Ramos (cell line): ENCODE results near the gene CMAS.
"Not testable (repeated sequence)": the region's sequence is repeated elsewhere in the genome, so short reads cannot be mapped to it uniquely, and the experiment has no call there.

Experiments
- in situ Hi-C: fragments of 300-500 bp; cut with MboI; formaldehyde crosslinking; loops from one replicate; pipeline ENCODE4 v1.14.3; 2022; ENCODE audit warnings: low sequenced_read_pairs; ENCODE audit not compliant: unreplicated experiment

Gene CMAS

DNA sequence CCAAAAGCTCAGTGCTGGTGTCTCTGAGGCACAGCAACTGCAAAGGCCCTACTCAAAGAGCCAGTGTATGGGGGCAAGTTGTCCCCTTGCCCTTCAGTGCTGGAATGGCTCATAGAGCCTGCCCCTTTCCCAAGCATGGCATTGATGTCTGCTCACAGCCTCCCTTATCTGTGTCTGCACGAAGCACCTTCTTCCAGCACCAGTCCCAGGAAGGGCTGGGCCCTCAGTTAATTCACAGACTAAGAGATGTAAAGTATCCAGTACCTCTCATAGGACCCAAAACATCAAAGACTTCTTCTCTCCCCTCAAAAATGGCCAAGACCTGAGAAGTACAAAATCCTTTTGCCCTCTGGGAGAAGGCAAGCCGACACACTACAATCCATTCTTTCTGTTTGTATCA is 1.6 kb upstream of the CMAS start:
- in situ Hi-C loops: no loop called here

DNA sequence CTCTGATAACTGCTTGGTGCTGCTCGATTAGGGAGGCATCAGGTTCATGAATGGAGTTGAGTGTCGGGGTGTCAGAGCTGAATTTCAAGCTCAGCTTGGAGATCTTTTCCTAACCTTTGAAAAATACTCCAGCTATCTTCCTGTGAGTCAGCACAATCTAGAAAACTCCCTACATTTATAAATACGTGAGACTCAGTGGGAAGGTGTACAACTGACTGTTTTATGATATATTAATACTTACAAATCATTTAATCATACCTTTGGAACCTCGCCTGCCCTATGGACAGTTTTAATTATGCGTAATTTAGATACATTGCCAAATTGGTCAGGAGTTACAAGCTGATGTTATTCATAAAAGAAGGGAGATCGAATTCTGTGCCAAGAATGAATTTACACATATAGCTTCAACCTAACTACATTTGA is 961 bp downstream of the CMAS start:
- in situ Hi-C loops: no loop called here

DNA sequence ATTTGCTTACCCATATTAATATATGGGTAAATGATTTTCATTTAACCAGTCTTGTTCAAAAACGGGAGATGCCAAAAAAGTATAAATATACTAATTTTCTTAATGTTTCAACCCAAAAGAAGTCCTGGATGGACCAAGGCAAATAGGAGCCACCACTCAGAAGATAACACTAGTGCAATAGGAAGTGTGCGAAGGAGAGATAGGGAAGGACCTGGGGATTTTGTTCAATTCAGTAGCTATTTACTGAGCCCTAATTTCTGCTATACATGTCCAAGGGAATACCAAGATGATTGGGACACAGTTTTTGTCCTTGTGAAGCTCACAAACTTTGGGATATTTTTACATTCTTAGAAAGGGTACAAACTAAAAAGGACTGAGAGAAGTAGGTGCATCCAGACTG is 1.5 kb downstream of the CMAS start:
- in situ Hi-C loops: no loop called here

DNA sequence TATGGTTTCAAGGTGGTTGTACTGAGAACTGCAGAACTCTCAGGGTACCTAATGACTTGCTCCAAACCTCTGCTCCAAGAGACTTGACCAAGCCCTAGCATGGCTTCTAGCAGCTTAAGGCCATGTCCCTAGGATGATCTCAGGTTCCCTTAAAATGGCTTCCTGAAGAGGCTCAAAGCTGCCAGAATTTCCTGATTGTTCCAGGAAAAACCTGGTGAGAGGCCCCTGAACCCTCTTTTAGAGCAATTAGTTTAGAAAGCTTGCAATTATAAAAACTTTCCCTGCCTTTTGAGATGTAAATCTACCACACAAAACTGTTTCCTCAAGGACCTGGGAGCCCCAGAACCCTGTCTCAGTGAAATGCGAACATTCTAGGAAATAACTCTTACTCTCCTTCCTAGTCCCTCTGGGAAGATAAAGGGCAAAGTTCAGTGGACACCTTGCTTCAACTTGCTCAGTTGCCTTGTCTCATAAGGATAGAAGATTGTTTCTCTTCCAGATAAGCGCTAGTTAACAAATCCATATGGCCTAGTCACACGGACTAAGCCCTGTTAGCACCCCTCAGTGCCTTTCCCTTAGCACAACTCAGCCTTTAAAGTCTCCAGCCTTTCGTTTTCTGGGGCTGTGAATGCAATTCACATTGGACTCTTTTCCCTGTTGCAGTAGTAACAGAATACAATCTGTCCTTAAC is 2.5 kb downstream of the CMAS start:
- in situ Hi-C loops: no loop called here

DNA sequence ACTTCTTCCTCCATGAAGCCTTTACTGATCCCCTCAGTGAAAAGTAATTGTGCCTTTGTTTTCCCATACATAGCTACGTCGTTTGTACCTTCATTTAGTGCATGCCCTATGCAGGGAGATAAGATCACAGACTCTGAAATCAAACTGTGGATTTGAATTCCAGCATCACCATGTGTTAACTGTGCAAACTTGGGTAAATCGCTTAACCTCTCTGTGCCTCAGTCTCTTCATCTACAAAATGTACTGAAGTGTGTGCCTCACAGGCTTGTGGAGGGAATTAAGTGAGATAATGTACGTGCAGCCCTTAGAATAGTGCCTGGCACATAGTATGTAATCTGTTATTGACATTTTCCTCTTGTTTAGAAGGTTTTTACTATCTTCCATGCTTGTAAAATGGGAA is 4.1 kb downstream of the CMAS start:
- in situ Hi-C loops: no loop called here

DNA sequence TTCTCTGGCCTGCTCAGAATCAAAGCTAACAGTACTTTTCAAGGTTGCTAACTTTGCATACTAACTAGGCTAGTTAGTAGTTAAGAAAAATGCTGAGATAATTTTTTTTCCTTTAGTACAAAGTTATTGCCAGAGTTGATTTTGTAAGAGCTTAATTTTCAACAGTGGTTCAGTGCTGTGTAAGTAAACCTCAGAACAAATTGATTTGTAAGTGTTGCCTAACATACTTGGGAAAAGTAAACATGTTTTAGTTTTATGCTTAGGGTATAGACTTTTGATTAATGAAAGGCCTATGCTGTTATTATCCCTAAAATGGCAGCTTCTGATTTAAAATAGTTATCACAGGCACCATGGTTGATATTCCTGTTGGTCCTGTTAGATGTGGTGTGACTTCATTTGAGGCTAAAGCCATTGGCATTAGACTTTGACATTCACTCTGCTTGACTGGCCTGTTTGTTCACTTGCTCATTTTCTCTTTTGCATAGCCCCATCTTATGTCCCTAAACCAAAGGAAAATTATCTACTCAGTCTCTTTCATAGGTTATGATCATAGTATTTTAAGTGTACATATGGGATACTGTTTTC is 5.2 kb downstream of the CMAS start:
- in situ Hi-C loops: no loop called here

DNA sequence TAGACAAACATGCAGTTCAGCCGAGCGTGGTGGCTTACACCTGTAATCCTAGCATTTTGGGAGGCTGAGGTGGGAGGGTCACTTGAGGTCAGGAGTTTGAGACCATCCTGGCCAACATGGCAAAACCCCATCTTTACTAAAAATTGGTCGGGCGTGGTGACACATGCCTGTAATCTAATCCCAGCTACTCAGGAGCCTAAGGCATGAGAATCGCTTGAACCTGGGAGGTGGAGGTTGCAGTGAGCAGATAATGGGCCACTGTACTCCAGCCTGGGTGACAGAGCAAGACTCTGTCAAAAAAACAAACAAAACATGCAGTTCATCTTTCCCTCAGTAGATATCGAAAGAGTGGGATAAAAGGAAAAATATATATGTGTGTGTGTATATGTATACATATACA is 7.0 kb downstream of the CMAS start:
- in situ Hi-C loops: not testable (repeated sequence)

DNA sequence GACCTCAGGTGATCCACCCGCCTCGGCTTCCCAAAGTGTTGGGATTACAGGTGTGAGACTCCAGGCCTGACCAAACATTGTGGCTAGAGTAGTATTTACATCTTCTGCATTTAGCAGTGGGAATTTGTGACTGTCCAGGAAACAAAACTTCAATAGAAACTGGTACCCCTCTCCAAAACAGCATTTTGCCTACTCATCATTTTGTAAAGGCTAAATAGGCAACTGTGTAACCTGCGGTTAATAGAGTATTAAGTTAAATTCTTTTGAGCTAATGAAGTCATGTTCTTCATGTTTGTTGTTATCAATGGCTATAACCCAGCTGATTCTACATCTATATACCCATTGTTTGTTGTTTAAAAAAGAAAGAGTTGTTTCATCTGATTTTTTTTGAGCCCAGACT is 8.1 kb downstream of the CMAS start:
- in situ Hi-C loops: no loop called here

DNA sequence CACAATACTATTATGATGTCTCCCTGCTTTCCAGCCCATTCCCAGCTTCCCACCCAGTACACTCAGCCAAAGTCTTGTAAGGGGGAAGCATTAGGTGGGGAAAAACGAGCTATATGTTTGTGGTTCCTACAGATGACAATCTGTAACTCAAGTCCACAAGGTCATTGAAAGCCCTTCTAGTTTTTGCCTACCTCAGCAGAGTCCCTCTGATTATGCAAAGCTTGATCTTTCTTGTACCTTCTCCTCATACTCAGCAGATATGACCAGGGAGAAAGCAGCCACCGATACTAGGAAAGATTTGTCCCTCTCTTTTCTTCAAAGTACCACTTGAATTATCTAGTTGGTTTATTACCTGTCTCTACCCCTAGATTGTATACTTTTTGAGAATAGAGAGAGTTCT is 10.6 kb downstream of the CMAS start:
- in situ Hi-C loops: no loop called here

DNA sequence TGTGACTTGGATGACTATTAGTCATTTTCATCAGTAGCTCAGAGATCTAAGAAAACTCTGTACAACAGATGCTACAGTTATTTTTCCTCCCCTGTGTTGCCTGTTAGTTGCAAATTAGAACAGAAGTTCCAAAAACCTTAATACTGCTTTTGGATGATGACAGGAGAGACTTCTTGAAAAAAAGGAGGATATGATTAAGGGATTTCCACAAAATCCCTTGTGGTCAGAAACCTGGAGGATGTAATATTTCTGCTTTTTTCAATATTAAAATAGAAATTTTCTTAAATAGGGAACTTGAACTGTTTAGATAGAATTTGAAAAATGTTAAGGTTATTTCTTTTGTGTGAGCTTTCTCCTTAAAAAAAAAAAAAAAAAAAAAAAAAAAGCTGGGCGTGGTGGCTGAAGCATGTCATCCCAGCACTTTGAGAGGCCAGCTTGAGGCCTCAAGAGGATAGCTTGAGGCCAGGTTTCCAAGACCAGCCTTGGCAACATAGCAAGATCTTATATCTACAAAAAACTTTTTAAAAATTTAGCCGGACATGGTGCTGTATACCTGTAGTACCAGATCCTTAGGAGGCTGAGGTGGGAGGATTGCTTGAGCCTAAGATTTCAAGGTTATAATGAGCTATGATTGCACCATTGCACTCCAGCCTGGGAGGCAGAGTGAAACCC is 14.1 kb downstream of the CMAS start:
- in situ Hi-C loops: no loop called here

DNA sequence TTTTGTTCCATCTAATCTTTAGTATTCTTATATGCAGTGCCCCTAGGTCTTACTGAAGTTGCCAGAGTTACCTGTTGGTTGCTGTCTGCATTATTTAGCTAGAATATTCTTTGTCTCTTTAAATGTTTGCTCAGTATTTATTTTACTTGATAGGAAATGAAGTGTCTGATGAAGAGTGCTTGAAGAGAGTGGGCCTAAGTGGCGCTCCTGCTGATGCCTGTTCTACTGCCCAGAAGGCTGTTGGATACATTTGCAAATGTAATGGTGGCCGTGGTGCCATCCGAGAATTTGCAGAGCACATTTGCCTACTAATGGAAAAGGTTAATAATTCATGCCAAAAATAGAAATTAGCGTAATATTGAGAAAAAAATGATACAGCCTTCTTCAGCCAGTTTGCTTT is 18.9 kb downstream of the CMAS start:
- in situ Hi-C loops: no loop called here

DNA sequence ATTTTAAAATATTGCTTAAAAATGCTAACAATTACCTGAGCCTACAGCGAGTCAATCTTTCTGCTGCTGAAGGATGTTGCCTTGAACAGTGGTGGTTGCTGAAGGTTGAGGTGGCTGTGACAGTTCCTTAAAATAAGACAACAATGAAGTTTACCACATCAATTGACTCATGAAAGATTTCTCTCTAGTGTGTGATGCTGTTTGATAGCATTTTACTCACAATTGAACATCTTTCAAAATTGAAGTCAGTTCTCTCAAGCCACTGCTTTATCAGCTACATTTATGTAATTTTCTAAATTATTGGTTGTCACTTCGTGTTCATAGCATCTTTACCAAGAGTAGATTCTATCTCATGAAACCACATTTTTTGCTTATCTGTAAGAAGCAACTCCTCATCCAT is 20.3 kb downstream of the CMAS start:
- in situ Hi-C loops: no loop called here

DNA sequence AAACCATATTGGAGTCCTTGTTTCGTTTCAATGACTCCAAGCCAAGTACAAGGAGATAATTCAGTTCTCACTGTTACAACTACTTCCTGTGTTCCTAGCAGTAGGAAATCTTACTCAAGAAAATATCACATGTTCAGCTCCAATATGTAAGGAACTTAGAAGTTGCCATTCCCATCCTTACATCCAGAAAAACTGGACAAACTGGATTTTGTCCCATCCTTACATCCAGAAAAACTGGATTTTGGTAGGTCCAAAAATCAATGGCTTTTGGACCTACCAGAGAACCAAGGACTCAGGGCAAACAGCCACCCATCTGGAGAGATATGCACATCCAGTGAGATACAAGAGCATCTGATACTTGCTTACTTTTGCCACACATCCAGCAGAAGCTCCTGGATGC is 23.8 kb downstream of the CMAS start:
- in situ Hi-C loops: no loop called here

DNA sequence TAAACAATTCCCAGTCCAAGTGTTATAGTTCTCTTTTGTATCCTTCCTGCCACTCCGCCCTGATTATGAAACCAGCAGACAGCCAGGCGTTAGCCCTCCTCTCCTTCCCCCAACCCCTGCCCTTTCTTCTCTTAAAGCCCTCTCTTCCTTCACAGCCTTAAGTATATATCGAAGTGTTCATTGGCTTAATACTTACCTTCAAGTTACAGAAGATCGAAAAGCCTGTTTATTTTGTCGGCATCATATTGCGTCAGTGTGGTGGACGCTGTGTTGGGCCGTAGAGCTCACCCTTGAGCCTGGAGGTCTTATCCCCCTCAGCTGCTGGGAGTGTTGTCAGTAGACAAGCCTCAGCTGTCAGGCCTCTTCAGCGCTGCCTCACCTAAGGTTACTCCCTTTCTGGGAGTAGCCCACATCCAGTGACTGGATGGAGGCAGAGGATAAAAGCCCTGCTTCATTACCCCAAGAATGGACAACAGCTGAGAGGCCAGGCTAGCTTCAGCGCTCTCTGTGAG is 36.2 kb downstream of the CMAS start:
- in situ Hi-C loops: no loop called here

DNA sequence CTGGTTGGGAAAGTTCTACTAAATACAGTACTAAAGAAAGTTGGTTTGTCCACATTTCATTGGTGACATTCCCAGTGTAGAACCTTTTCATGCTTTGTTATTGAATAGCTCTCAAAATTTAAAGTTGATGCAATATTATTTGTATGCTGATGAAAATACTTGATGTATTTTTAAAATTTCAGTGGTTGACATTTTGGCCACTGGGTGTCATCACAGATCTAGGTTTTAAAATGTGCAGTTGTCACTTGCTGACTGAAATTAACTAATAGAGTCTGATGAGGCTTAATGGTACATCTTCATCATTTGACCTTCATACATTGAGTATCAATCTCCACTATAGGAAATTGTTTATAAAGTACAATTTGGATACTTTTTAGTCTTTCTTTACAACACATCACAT is 37.1 kb downstream of the CMAS start:
- in situ Hi-C loops: no loop called here

DNA sequence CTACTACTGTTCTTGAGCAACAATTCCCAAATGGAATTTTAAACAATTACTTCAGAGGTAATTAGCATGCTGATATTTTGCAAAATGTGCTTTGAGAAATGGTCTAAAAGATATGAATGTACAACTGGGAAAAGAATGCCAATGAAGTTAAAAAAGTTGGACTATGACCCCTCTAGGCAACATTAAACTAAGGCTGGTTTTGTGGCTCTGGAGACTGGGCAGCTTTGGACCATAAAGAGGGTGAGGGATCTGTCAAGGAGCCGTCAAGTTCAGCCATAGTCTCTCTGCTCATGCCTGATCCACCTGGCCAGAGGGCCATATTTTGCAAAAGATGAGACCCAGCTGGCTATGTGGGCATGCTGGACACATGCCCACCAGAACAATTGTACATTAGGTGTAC is 38.8 kb downstream of the CMAS start:
- in situ Hi-C loops: no loop called here

DNA sequence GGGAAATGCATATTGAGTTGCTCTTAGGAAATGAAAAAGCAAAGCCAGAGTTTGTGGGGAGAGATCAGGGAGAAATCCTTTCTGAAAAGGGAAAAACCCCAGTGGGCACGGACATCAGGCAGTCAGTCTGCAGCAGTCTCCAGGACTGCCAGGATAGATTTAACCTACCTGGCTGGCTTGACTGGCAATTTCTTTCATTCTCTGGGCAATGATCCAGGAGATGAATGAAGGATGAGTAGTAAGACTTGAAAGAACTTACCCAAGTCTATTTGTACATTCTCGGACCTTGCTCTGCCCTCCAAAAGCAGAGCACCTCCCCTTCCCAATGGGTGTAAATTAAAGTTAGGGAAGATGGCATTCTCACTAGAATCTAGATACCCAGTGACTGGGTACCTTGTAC is 42.9 kb downstream of the CMAS start:
- in situ Hi-C loops: no loop called here

DNA sequence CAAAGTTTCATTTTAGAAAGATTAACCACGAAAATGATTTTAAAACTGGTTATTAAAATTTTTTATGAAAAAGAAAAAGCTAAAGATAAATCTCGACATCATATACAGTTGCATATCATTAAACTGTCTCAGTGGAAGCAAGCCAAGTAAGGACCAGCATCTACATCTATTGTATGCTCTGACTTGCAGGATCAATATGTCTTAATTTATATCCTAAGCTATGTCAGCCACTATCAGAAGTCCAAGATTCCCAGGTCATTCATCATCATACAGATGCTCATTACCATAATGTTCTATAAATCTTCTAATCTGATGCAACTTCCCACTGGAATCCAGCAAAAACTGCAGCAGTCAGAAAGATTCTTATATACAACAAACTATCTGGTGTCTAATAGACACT is 43.5 kb downstream of the CMAS start:
- in situ Hi-C loops: no loop called here

DNA sequence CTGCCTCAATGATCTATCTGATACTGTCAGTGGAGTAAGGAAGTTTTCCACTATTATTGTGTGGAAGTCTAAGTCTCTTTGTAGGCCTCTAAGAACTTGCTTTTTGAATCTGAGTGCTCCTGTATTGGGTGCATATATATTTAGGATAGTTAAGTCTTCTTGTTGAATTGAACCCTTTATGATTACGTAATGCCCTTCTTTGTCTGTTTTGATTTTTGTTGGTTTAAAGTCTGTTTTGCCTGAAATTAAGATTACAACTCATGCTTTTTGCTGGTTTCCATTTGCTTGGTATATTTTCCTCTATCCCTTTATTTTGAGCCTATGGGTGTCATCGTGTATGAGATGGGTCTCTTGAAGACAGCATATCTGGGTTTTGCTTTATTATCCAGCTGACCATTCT is 53.0 kb downstream of the CMAS start:
- in situ Hi-C loops: loop anchor here (10.0 kb wide), 1 partner anchor 336 kb away; no protein-coding TSS in a partner anchor

DNA sequence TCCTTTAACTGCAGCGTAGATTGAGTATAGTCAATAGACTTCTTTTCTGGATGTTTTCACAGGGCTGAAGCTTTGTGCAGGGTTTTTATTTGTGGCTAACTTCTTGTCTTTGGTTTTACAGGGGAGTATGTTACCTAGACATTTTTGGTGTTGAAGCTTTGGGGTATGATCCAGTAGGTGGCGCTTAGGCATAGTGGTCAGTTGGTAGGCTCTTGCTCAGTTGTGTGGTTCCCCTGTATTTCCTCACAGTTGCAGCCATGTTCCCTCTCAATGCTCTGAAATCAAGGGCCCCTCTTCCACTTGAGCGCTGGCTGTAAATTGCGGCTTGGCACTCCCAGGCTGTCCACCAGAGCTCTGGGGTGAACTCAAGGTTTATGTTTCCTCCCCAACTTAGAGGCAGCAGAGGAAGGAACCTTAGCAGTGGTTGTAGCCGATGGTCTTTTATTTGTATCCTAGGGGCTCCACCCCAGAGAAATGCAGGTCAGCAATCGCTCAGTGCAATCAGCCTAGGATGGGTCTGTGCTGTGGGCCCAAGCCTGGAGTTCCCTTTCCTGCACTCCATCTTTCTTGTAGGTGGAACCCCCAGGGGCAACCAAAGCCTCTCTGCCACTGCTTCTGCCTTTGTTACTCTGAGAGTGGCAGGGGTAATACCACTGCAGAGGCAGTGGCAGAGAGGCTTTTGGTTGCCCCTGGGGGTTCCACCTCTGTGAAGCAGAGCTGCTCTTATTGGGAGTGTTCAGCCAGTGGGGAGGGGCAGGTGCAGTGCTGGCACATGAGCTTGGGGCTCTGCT is 55.1 kb downstream of the CMAS start:
- in situ Hi-C loops: no loop called here

DNA sequence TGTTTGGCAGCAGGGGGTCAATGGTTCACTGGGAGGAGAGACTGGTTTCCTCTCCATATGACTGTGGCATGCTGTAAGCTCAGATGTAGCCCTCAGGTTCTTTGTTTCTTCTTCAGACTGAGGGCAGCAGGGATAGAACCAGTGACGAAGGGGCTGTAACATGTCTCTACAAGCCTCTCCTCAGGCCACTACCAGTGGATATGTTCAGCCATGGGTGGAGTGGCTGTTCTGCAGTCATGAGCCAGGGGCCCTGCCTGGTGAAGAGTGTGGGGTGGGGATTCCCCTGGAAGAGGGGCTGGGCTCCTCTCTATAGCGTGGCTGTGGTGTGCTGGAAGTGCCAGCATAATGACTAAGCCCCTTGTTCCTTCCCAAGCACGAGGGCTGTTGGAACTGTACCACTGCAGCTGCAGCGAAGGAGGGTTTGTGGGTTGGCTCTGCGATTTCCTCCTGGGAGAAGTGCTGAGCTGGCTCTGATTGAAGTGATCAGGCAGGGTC is 55.8 kb downstream of the CMAS start:
- in situ Hi-C loops: no loop called here
